Measurements from ENCODE around the gene C6orf132. TPM values are rescaled to one million over a fixed set of nuclear protein-coding genes. Genes with fewer than 3 reads are reported as not detected.

C6orf132 gene
- total and polyA plus RNA-seq, 2 of the 4 experiments (the other 2 are of a cell fraction): 0.72 to 1.7 TPM

GRCh38 chr6:42125231-42125630 is 17.2 kb downstream of the C6orf132 start:
- H3K4me3 ChIP-seq (ENCODE audit: insufficient read depth, low read depth, low read length): no peak overlapping the region
- H3K56ac ChIP-seq (ENCODE audit: extremely low read depth, insufficient read depth, low read length): no peak overlapping the region
- TF ChIP-seq USF2 (IDR thresholded peaks at IDR 0.05; ENCODE audit: low read depth, low read length): no peak
- no peak for TF ChIP-seq RFX5 (IDR thresholded peaks at IDR 0.05; ENCODE audit: low read depth, low read length)
- no peak for TF ChIP-seq CHD1 (IDR thresholded peaks at IDR 0.05; ENCODE audit: low read depth, low read length)
- TF ChIP-seq SMC3 (IDR thresholded peaks at IDR 0.05; ENCODE audit: low read depth, low read length): no peak
- TF ChIP-seq CTCF (conservative IDR thresholded peaks at IDR 0.05; ENCODE audit: low read depth, low read length): no peak
- no peak for TF ChIP-seq BHLHE40 (IDR thresholded peaks at IDR 0.05; ENCODE audit: low read depth, low read length)
- TF ChIP-seq MAZ (IDR thresholded peaks at IDR 0.05; ENCODE audit: borderline replicate concordance, low read depth, low read length): no peak
- no peak for TF ChIP-seq MXI1 (IDR thresholded peaks at IDR 0.05; ENCODE audit: borderline replicate concordance, low read depth, low read length)
- TF ChIP-seq CEBPB (IDR thresholded peaks at IDR 0.05; ENCODE audit: low read depth, low read length): no peak
- no peak for TF ChIP-seq RCOR1 (IDR thresholded peaks at IDR 0.05; ENCODE audit: insufficient replicate concordance, low read length)
- TF ChIP-seq FOS (IDR thresholded peaks at IDR 0.05; ENCODE audit: low read depth, low read length): no peak
- no peak for TF ChIP-seq NFE2L2 (IDR thresholded peaks at IDR 0.05; ENCODE audit: low read depth, low read length)
- no peak for TF ChIP-seq ELK1 (IDR thresholded peaks at IDR 0.05; ENCODE audit: borderline replicate concordance, low read depth, low read length)
- no peak for TF ChIP-seq POLR2A (IDR thresholded peaks at IDR 0.05; ENCODE audit: low read depth, low read length)
- no peak for TF ChIP-seq RAD21 (IDR thresholded peaks at IDR 0.05; ENCODE audit: low read length)
- TF ChIP-seq MAFK (IDR thresholded peaks at IDR 0.05; ENCODE audit: low read depth, low read length): no peak
- H2BK20ac ChIP-seq (ENCODE audit: low read depth, low read length): no peak overlapping the region
- H2AK5ac ChIP-seq (ENCODE audit: low read depth, low read length): no peak overlapping the region
- no peak overlapping the region for H3K18ac ChIP-seq (ENCODE audit: low read depth, low read length)
- peak overlapping the region; percentile 73 for H2AK9ac ChIP-seq (replicated peaks; ENCODE audit: low read depth, low read length, poor library complexity)
- intact Hi-C loops (cut with micrococcal nuclease) (no loop called here), in situ Hi-C loops (cut with MboI; ENCODE audit: low sequenced_read_pairs) (no loop called here), dilution Hi-C loops (cut with HindIII; ENCODE audit: low sequenced_read_pairs, unreplicated experiment) (no loop called here)
- no peak overlapping the region for H4K91ac ChIP-seq (ENCODE audit: insufficient read depth, low read depth, low read length)
- H2BK5ac ChIP-seq (ENCODE audit: low read depth, low read length, poor library complexity, severe bottlenecking): no peak overlapping the region
- H2BK15ac ChIP-seq (ENCODE audit: low read depth, low read length): no peak overlapping the region
- H3K79me1 ChIP-seq (ENCODE audit: low read depth in 1 of 2, low read length in 2 of 2): peaks cover 0 to 18% of the 10 kb centered on the region in 2 experiments; a peak in 2 of 4 replicates
- no peak overlapping the region for H3K14ac ChIP-seq (replicated peaks; ENCODE audit: low read depth, low read length)
- no peak overlapping the region for H3K4me2 ChIP-seq (ENCODE audit: low read depth, low read length)
- H3K4me1 ChIP-seq (ENCODE audit: control insufficient read depth, insufficient read depth, low read length): peaks cover 11% of the 10 kb centered on the region
- ChIA-PET CTCF (no interaction called here), POLR2A (ENCODE audit: unreplicated experiment) (no interaction called here)
- peaks cover 20% of the 10 kb centered on the region for H3K9me1 ChIP-seq (ENCODE audit: insufficient read depth, low read length)
- no peak overlapping the region for H4K5ac ChIP-seq (ENCODE audit: low read depth, low read length)
- no peak overlapping the region for H3K23ac ChIP-seq (ENCODE audit: low read depth, low read length)
- H2BK120ac ChIP-seq (ENCODE audit: low read depth, low read length): no peak overlapping the region
- no peak overlapping the region for H3K4ac ChIP-seq (ENCODE audit: low read depth, low read length)
- DNase-seq: no peak
- H4K20me1 ChIP-seq (ENCODE audit: insufficient read depth, low read length): no peaks in the 10 kb centered on the region
- no peaks in the 10 kb centered on the region for H3K27me3 ChIP-seq (ENCODE audit: control insufficient read depth, insufficient read depth, low read length)
- WGBS, 2 experiments (ENCODE audit: extremely low coverage in 2 of 2, insufficient read length in 1 of 2): 97% methylated on average over 5 of the region's 14 CpGs; no CpG with 5 or more reads in 1 of the 2 experiments
- no peaks in the 10 kb centered on the region for H3K9me3 ChIP-seq (ENCODE audit: control insufficient read depth, insufficient read depth, low read length)
- H3K9ac ChIP-seq (ENCODE audit: low read depth, low read length): no peak overlapping the region
- BruUV-seq (replicated peaks): no TSS peak
- no peak overlapping the region for H4K8ac ChIP-seq (ENCODE audit: low read depth in 2 of 2, low read length in 2 of 2)
- H2AFZ ChIP-seq (replicated peaks; ENCODE audit: low read length, poor library complexity): no peak overlapping the region
- peaks cover 2% of the 10 kb centered on the region; the same call in 1 of the 2 replicates for H3K36me3 ChIP-seq (ENCODE audit: control insufficient read depth, insufficient read depth, low read length)
- H3K27ac ChIP-seq (ENCODE audit: insufficient read depth, low read length): no peak overlapping the region
- no peak for ATAC-seq (ENCODE audit: low read depth)

All from IMR-90 (cell line).